HepG2 (cell line): Measurements from ENCODE around the gene JDP2. TPM values are rescaled to one million over a fixed set of nuclear protein-coding genes. Genes with fewer than 3 reads are reported as not detected.

Source experiments
- ARID2 ChIP-seq: sonication (generic); formaldehyde crosslinking; IDR thresholded peaks from 2 replicates; pipeline ENCODE4 v1.8.1; 2022; ENCODE audit warnings: mild to moderate bottlenecking, missing genetic modification reagents, borderline replicate concordance
- CENPX ChIP-seq: sonication (generic); formaldehyde crosslinking; IDR thresholded peaks from 2 replicates; pipeline ENCODE4 v1.9.0; 2021; ENCODE audit warnings: mild to moderate bottlenecking, missing genetic modification reagents, moderate library complexity
- FOXC1 ChIP-seq: sonication (generic); formaldehyde crosslinking; IDR thresholded peaks from 2 replicates; pipeline ENCODE4 v1.8.0; 2022; ENCODE audit warnings: mild to moderate bottlenecking, missing genetic modification reagents, borderline replicate concordance
- GATA4 ChIP-seq: sonication (generic); IDR thresholded peaks from 2 replicates; pipeline ENCODE4 v1.6.1; 2016; ENCODE audit warnings: antibody characterized with exemption, low read depth, borderline replicate concordance
- KDM3A ChIP-seq: IDR thresholded peaks from 2 replicates; pipeline ENCODE4 v1.6.1; 2018; ENCODE audit warnings: low read depth, missing compliant biosample characterization
- MIER3 ChIP-seq: IDR thresholded peaks from 2 replicates; pipeline ENCODE4 v1.6.1; 2016; ENCODE audit warnings: missing compliant biosample characterization, borderline replicate concordance
- PITX1 ChIP-seq: sonication (generic); formaldehyde crosslinking; IDR thresholded peaks from 2 replicates; pipeline ENCODE4 v1.5.1; 2020; ENCODE audit warnings: mild to moderate bottlenecking, missing genetic modification reagents
- SKI ChIP-seq: fragments of 450-650 bp; IDR thresholded peaks from one replicate; pipeline ENCODE4 v1.6.1; 2018; ENCODE audit warnings: mild to moderate bottlenecking; ENCODE audit not compliant: partially characterized antibody
- polyA plus RNA-seq, 8 experiments: library from polyadenylated mRNA; depleted of rRNA in 3 of 8; stranded (reverse) in 7 of 8; unstranded in 1 of 8; fragments of >200 nt; fragmentation: Illumina TruSeq in 4 of 8; extraction: Trizol in 4 of 8; gene quantifications; 2 replicates each; pipeline versions ENCODE4 v1.2.1 to v1.2.3, GENCODE V29; 2011 to 2016; ENCODE audit warnings: low read depth in 4 of 8, missing spikeins in 1 of 8, mixed read lengths in 1 of 8; ENCODE audit not compliant: insufficient read depth in 1 of 8
- total RNA-seq, 5 experiments: library from RNA; depleted of rRNA; stranded (reverse); fragments of >200 nt; fragmentation: Illumina TruSeq; extraction: Trizol; gene quantifications; 2 replicates each; pipeline ENCODE4 v1.2.3, GENCODE V29; 2016; ENCODE audit warnings: low read depth in 1 of 5
- TF ChIP-seq, protein P1 (sequence below): sonication (generic); formaldehyde crosslinking; IDR thresholded peaks from 2 replicates; pipeline ENCODE4 v1.4.0; 2020; ENCODE audit warnings: missing genetic modification reagents
- TF ChIP-seq, protein P2 (sequence below): sonication (generic); formaldehyde crosslinking; IDR thresholded peaks from 2 replicates; pipeline ENCODE4 v1.5.1; 2020; ENCODE audit warnings: missing genetic modification reagents, mild to moderate bottlenecking, borderline replicate concordance
- TF ChIP-seq, protein P3 (sequence below): sonication (generic); formaldehyde crosslinking; IDR thresholded peaks from 2 replicates; pipeline ENCODE4 v1.5.0; 2020; ENCODE audit warnings: mild to moderate bottlenecking, missing genetic modification reagents
- TF ChIP-seq, protein P4 (sequence below): sonication (generic); formaldehyde crosslinking; IDR thresholded peaks from 2 replicates; pipeline ENCODE4 v1.8.1; 2023; ENCODE audit warnings: mild to moderate bottlenecking, missing genetic modification reagents
- TF ChIP-seq, protein P5 (sequence below): sonication (generic); formaldehyde crosslinking; IDR thresholded peaks from 2 replicates; pipeline ENCODE4 v1.8.0; 2022; ENCODE audit warnings: mild to moderate bottlenecking, missing genetic modification reagents; ENCODE audit not compliant: insufficient replicate concordance
- TF ChIP-seq, protein P6 (sequence below): IDR thresholded peaks from 2 replicates; pipeline ENCODE4 v1.6.1; 2012; ENCODE audit warnings: inconsistent platforms

Gene JDP2
- total and polyA plus RNA-seq, 2 of the 13 experiments (the other 11 are each of a cell fraction or from before 2014, with no cell fraction given), result 8.0 to 8.9 TPM

DNA sequence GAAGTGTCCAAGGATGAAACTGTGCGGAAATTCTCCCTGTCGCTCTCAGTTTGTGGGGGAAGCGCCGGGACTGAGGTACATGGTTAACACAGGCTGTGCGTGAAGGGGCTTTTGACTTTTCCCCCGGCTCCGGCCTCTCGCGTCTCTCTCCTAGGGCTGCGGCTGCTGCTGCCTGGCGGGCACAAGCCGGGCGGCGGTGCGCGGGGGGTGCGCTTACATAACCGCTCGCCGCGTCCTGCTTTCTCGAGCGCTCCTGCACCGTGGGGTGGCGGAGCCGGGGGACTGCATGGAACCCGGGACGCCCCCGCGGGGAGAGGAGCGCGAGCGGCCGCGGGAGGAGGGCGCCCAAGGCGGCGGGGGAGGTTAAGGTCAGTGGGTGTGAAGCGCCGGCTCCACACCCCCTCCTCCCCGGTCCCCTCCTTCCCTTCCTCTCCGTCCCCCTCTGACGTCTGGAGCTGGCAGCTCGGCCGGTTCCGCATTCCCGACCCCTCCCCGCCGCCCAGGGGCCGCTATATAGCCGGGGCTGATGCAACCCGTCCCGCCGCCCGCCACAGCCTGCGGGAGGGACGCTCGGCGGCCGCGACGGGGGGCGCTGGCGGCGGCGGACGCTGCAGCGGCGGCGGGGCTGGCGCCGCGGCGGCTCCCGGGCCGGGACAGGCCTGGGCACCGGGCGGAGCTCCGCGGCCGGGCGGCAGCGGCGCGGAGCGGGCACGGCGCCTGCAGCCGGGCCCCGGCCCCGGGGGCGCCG lies at the start of gene JDP2 (continued):
- TF ChIP-seq, protein P1, sequence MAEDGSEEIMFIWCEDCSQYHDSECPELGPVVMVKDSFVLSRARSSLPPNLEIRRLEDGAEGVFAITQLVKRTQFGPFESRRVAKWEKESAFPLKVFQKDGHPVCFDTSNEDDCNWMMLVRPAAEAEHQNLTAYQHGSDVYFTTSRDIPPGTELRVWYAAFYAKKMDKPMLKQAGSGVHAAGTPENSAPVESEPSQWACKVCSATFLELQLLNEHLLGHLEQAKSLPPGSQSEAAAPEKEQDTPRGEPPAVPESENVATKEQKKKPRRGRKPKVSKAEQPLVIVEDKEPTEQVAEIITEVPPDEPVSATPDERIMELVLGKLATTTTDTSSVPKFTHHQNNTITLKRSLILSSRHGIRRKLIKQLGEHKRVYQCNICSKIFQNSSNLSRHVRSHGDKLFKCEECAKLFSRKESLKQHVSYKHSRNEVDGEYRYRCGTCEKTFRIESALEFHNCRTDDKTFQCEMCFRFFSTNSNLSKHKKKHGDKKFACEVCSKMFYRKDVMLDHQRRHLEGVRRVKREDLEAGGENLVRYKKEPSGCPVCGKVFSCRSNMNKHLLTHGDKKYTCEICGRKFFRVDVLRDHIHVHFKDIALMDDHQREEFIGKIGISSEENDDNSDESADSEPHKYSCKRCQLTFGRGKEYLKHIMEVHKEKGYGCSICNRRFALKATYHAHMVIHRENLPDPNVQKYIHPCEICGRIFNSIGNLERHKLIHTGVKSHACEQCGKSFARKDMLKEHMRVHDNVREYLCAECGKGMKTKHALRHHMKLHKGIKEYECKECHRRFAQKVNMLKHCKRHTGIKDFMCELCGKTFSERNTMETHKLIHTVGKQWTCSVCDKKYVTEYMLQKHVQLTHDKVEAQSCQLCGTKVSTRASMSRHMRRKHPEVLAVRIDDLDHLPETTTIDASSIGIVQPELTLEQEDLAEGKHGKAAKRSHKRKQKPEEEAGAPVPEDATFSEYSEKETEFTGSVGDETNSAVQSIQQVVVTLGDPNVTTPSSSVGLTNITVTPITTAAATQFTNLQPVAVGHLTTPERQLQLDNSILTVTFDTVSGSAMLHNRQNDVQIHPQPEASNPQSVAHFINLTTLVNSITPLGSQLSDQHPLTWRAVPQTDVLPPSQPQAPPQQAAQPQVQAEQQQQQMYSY (CRISPR knock-in tag), result no peak
- no peak for TF ChIP-seq MIER3 (CRISPR knock-in tag)
- TF ChIP-seq GATA4, result no peak
- TF ChIP-seq SKI, result peak; percentile 74
- TF ChIP-seq, protein P2, sequence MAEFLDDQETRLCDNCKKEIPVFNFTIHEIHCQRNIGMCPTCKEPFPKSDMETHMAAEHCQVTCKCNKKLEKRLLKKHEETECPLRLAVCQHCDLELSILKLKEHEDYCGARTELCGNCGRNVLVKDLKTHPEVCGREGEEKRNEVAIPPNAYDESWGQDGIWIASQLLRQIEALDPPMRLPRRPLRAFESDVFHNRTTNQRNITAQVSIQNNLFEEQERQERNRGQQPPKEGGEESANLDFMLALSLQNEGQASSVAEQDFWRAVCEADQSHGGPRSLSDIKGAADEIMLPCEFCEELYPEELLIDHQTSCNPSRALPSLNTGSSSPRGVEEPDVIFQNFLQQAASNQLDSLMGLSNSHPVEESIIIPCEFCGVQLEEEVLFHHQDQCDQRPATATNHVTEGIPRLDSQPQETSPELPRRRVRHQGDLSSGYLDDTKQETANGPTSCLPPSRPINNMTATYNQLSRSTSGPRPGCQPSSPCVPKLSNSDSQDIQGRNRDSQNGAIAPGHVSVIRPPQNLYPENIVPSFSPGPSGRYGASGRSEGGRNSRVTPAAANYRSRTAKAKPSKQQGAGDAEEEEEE (CRISPR knock-in tag), result no peak
- TF ChIP-seq CENPX (CRISPR knock-in tag), result no peak
- TF ChIP-seq, protein P3, sequence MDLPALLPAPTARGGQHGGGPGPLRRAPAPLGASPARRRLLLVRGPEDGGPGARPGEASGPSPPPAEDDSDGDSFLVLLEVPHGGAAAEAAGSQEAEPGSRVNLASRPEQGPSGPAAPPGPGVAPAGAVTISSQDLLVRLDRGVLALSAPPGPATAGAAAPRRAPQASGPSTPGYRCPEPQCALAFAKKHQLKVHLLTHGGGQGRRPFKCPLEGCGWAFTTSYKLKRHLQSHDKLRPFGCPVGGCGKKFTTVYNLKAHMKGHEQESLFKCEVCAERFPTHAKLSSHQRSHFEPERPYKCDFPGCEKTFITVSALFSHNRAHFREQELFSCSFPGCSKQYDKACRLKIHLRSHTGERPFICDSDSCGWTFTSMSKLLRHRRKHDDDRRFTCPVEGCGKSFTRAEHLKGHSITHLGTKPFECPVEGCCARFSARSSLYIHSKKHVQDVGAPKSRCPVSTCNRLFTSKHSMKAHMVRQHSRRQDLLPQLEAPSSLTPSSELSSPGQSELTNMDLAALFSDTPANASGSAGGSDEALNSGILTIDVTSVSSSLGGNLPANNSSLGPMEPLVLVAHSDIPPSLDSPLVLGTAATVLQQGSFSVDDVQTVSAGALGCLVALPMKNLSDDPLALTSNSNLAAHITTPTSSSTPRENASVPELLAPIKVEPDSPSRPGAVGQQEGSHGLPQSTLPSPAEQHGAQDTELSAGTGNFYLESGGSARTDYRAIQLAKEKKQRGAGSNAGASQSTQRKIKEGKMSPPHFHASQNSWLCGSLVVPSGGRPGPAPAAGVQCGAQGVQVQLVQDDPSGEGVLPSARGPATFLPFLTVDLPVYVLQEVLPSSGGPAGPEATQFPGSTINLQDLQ (CRISPR knock-in tag), result no peak
- TF ChIP-seq, protein P4, sequence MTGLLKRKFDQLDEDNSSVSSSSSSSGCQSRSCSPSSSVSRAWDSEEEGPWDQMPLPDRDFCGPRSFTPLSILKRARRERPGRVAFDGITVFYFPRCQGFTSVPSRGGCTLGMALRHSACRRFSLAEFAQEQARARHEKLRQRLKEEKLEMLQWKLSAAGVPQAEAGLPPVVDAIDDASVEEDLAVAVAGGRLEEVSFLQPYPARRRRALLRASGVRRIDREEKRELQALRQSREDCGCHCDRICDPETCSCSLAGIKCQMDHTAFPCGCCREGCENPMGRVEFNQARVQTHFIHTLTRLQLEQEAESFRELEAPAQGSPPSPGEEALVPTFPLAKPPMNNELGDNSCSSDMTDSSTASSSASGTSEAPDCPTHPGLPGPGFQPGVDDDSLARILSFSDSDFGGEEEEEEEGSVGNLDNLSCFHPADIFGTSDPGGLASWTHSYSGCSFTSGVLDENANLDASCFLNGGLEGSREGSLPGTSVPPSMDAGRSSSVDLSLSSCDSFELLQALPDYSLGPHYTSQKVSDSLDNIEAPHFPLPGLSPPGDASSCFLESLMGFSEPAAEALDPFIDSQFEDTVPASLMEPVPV (CRISPR knock-in tag), result no peak
- peak; percentile 47; the same call in 1 of the 2 replicates for TF ChIP-seq FOXC1 (CRISPR knock-in tag)
- peak; percentile 24; the same call in 1 of the 2 replicates for TF ChIP-seq KDM3A (CRISPR knock-in tag)
- no peak for TF ChIP-seq ARID2 (CRISPR knock-in tag)
- TF ChIP-seq, protein P5, sequence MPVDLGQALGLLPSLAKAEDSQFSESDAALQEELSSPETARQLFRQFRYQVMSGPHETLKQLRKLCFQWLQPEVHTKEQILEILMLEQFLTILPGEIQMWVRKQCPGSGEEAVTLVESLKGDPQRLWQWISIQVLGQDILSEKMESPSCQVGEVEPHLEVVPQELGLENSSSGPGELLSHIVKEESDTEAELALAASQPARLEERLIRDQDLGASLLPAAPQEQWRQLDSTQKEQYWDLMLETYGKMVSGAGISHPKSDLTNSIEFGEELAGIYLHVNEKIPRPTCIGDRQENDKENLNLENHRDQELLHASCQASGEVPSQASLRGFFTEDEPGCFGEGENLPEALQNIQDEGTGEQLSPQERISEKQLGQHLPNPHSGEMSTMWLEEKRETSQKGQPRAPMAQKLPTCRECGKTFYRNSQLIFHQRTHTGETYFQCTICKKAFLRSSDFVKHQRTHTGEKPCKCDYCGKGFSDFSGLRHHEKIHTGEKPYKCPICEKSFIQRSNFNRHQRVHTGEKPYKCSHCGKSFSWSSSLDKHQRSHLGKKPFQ (CRISPR knock-in tag), result no peak
- TF ChIP-seq, protein P6, sequence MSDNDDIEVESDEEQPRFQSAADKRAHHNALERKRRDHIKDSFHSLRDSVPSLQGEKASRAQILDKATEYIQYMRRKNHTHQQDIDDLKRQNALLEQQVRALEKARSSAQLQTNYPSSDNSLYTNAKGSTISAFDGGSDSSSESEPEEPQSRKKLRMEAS, result no peak
- no peak for TF ChIP-seq PITX1 (CRISPR knock-in tag)
